Suprapubic skin (tissue), 3 donors: ENCODE results near the gene XPOT.

Experiments
- POLR2A ChIP-seq, 2 donors: fragments of 450-650 bp; IDR thresholded peaks; one replicate each; pipeline ENCODE4 v1.6.1; 2017; ENCODE audit warnings: antibody characterized with exemption in 2 of 2, mild to moderate bottlenecking in 2 of 2, moderate library complexity in 2 of 2
- TF ChIP-seq, protein P1 (sequence below), 2 donors: fragments of 200-600 bp in 1 of 2; fragments of 450-650 bp in 1 of 2; sonication (generic) in 1 of 2; IDR thresholded peaks; one replicate each; pipeline ENCODE4 v1.5.1; 2016 to 2019; ENCODE audit warnings: antibody characterized with exemption in 2 of 2, mild to moderate bottlenecking in 1 of 2, moderate library complexity in 1 of 2

DNA sequence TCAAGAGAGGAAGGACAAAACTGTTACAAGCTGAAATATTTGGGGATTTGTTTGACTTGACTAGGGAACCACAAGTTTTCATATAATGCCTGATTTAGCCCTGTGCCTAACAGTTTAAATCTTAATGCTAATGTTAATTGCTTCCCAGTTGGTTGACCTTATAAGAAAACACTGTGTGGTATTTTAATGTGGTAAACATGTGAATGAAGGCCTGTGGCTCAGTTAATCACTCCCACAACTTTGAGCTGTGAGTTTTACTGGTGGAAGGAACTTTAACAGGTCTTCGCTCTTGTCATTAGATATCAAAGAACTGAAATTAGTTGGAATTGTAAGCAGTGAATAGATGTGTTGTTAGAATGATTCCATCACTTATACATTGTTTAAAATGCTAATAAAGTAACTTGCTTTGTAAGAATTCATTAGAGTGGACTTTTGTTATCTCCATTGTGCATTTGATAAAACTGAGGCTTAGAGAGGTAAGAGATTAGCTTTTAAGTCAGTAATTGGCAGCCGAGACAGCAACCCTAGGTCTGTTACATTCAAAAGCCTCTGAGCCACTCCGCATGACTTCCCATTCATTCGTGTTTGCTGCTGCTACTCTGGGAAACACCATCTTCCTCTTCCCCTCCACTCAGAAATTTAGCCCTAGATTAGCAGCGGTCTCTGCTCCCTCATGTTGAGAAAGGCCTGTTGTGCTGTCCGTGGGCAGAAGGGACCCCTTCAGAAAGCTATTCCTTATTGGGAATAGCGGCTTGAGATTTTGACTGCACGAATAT lies 46.7 kb downstream of the XPOT start:
- TF ChIP-seq, protein P1, sequence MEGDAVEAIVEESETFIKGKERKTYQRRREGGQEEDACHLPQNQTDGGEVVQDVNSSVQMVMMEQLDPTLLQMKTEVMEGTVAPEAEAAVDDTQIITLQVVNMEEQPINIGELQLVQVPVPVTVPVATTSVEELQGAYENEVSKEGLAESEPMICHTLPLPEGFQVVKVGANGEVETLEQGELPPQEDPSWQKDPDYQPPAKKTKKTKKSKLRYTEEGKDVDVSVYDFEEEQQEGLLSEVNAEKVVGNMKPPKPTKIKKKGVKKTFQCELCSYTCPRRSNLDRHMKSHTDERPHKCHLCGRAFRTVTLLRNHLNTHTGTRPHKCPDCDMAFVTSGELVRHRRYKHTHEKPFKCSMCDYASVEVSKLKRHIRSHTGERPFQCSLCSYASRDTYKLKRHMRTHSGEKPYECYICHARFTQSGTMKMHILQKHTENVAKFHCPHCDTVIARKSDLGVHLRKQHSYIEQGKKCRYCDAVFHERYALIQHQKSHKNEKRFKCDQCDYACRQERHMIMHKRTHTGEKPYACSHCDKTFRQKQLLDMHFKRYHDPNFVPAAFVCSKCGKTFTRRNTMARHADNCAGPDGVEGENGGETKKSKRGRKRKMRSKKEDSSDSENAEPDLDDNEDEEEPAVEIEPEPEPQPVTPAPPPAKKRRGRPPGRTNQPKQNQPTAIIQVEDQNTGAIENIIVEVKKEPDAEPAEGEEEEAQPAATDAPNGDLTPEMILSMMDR (IDR thresholded peaks at IDR 0.05), result no peak
- no peak for TF ChIP-seq POLR2A (IDR thresholded peaks at IDR 0.05)
